Stimulated activated CD4-positive, alpha-beta T cell treated with anti-CD3 and anti-CD28 coated beads, Interleukin-1b, Interleukin-23, amount 100 ng/mL, for 1 hour (primary cell): ENCODE data around the gene ALK.

ENCODE experiments used
- DNase-seq, 2 donors: peaks; one replicate each; pipeline ENCODE4 v3.0.0-alpha.2; 2020; ENCODE audit warnings: low read depth in 2 of 2

Gene ALK

GRCh38 chr2:29579495-29580169 is 341.8 kb downstream of the ALK start:
- DNase-seq = no peak

GRCh38 chr2:29578084-29578598 is 343.2 kb downstream of the ALK start:
- DNase-seq = no peak

GRCh38 chr2:29576231-29576630 is 345.2 kb downstream of the ALK start:
- DNase-seq = no peak

GRCh38 chr2:29575370-29575890 is 346.0 kb downstream of the ALK start:
- DNase-seq = no peak

- no peak for DNase-seq
These were observed 347.8 kb downstream of the ALK start for GRCh38 chr2:29573612-29574011.

- DNase-seq = no peak
These were observed 348.2 kb downstream of the ALK start for GRCh38 chr2:29573147-29573546.

- DNase-seq = no peak
These were observed 350.8 kb downstream of the ALK start for GRCh38 chr2:29570539-29570938.

- no peak for DNase-seq
These were observed 353.4 kb downstream of the ALK start for GRCh38 chr2:29567906-29568520.

- no peak for DNase-seq
These were observed 357.7 kb downstream of the ALK start for GRCh38 chr2:29563697-29564096.

- no peak for DNase-seq
These were observed 358.5 kb downstream of the ALK start for GRCh38 chr2:29562896-29563295.

- DNase-seq = no peak
These were observed 359.1 kb downstream of the ALK start for GRCh38 chr2:29562319-29562718.

- DNase-seq = no peak
These were observed 359.8 kb downstream of the ALK start for GRCh38 chr2:29561628-29562027.

- DNase-seq = no peak
These were observed 360.2 kb downstream of the ALK start for GRCh38 chr2:29561181-29561580.

GRCh38 chr2:29560566-29560965 is 360.8 kb downstream of the ALK start:
- no peak for DNase-seq

GRCh38 chr2:29560030-29560429 is 361.4 kb downstream of the ALK start:
- no peak for DNase-seq

- no peak for DNase-seq
These were observed 361.8 kb downstream of the ALK start for GRCh38 chr2:29559578-29559977.

GRCh38 chr2:29558097-29558496 is 363.3 kb downstream of the ALK start:
- DNase-seq = no peak

GRCh38 chr2:29557268-29557667 is 364.1 kb downstream of the ALK start:
- no peak for DNase-seq

- DNase-seq = no peak
These were observed 372.4 kb downstream of the ALK start for GRCh38 chr2:29549069-29549380.

- DNase-seq = no peak
These were observed 376.5 kb downstream of the ALK start for GRCh38 chr2:29544917-29545316.

- no peak for DNase-seq
These were observed 377.4 kb downstream of the ALK start for GRCh38 chr2:29544031-29544430.

- no peak for DNase-seq
These were observed 386.2 kb downstream of the ALK start for GRCh38 chr2:29535188-29535587.

GRCh38 chr2:29532436-29532835 is 388.9 kb downstream of the ALK start:
- DNase-seq = no peak

- DNase-seq = no peak
These were observed 389.8 kb downstream of the ALK start for GRCh38 chr2:29531626-29532025.
